Measurements from ENCODE around the gene COL13A1. TPM values are rescaled to one million over a fixed set of nuclear protein-coding genes. Genes with fewer than 3 reads are reported as not detected.

Gene COL13A1
- total and polyA plus RNA-seq, 2 of the 8 experiments (the other 6 are each of a cell fraction or from before 2014, with no cell fraction given) = 2.6 to 5.2 TPM

DNA sequence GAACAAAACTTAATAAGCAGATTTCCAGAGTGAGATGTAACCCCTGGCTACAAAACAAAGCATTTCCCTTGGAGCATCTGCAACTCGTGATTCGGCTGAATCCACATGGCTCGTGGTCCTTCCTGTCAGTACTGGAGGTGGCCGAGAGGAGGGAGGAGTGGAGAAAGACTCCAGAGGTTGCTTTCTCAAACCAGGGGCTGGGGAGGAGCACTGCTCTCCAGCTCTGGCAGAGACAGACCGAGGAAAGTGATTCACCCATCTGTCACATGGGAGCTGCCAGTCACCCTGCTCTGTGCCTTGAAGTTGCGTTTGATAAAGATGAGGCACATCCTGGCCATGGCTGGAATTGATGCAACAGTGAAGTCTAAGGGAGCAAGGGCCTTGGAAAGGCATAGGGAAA is 72.7 kb downstream of the COL13A1 start:
- Histone ChIP-seq H4K8ac (ENCODE audit: extremely low read depth, insufficient read depth, low read length) (no peak overlapping the region), H3K27ac (ENCODE audit: low read depth, low read length) (no peak overlapping the region), H3K79me1 (ENCODE audit: low read depth, low read length) (no peaks in the 10 kb centered on the region), H3K18ac (ENCODE audit: extremely low read depth, low read length) (no peak overlapping the region), H2AK5ac (ENCODE audit: low read depth, low read length) (peak overlapping the region; percentile 89), H3K79me2 (ENCODE audit: control insufficient read depth in 1 of 2, insufficient read depth in 2 of 2, low read length in 2 of 2) (no peaks in the 10 kb centered on the region), H3K14ac (ENCODE audit: insufficient read length) (no peak overlapping the region), H4K91ac (replicated peaks; ENCODE audit: insufficient read length, low read length) (peak overlapping the region; percentile 22), H4K20me1 (replicated peaks in 1 of 2; ENCODE audit: control insufficient read depth in 1 of 2, insufficient read depth in 2 of 2, low read length in 2 of 2) (no peaks in the 10 kb centered on the region), H3K4me2 (ENCODE audit: insufficient read depth in 1 of 2, low read depth in 2 of 2, low read length in 2 of 2) (no peak overlapping the region), H2BK20ac (ENCODE audit: low read length) (peak overlapping the region; percentile 51; the same call in 1 of the 2 replicates), H3K4me3 (ENCODE audit: extremely low read depth in 1 of 4, insufficient read depth in 2 of 4, low read depth in 3 of 4, low read length in 4 of 4) (no peak overlapping the region), H3K4me1 (replicated peaks in 1 of 4; ENCODE audit: control insufficient read depth in 3 of 4, insufficient read depth in 4 of 4, low read length in 3 of 4) (peaks cover 11 to 41% (median 27%) of the 10 kb centered on the region in 4 experiments), H2BK12ac (ENCODE audit: low read depth, low read length) (peak overlapping the region; percentile 89), H3K56ac (replicated peaks; ENCODE audit: insufficient read length, low read depth, low read length) (no peak overlapping the region), H3K27me3 (replicated peaks in 1 of 4; ENCODE audit: control insufficient read depth in 3 of 4, extremely low read depth in 1 of 4, insufficient read depth in 3 of 4, low read length in 3 of 4) (no peaks in the 10 kb centered on the region; a peak in 3 of 7 replicates), H2BK120ac (replicated peaks; ENCODE audit: low read depth, low read length) (no peak overlapping the region), H3K23me2 (ENCODE audit: low read depth, low read length) (peaks cover 2% of the 10 kb centered on the region; the same call in 1 of the 2 replicates), H3K9me3 (ENCODE audit: insufficient read depth in 2 of 2, low read depth in 1 of 2, low read length in 1 of 2) (no peaks in the 10 kb centered on the region), H3K36me3 (ENCODE audit: control insufficient read depth in 2 of 4, insufficient read depth in 4 of 4, low read length in 3 of 4) (no peaks in the 10 kb centered on the region), H3K9ac (replicated peaks in 1 of 4; ENCODE audit: extremely low read depth in 1 of 4, low read depth in 3 of 4, low read length in 3 of 4) (no peak overlapping the region), H2BK5ac (ENCODE audit: low read depth, low read length) (no peak overlapping the region), H3K23ac (ENCODE audit: insufficient read length) (no peak overlapping the region), H2AFZ (ENCODE audit: low read length) (no peak overlapping the region), H4K5ac (ENCODE audit: insufficient read length, low read depth, low read length) (no peak overlapping the region), H2BK15ac (ENCODE audit: low read length) (no peak overlapping the region), H3K4ac (replicated peaks; ENCODE audit: insufficient read length, low read depth, low read length) (no peak overlapping the region)
- POLR2A ChIA-PET (ENCODE audit: partially characterized antibody) = interaction anchor here (0.8 to 0.9 kb wide), 2 partner anchors 9 to 25 kb away, joined by 3 read pairs; no protein-coding TSS in a partner anchor
- no peak for FAIRE-seq
- TF ChIP-seq MAFK (IDR thresholded peaks at IDR 0.05; ENCODE audit: low read depth, low read length) (no peak), RBBP5 (IDR thresholded peaks at IDR 0.05; ENCODE audit: borderline replicate concordance, low read depth, low read length) (no peak), NANOG (IDR thresholded peaks at IDR 0.05; ENCODE audit: insufficient read depth, low read depth, low read length, poor library complexity, severe bottlenecking) (no peak), RAD21 (IDR thresholded peaks at IDR 0.05 in 1 of 2, conservative IDR thresholded peaks at IDR 0.05 in 1 of 2; ENCODE audit: low read depth in 2 of 2, low read length in 2 of 2) (no peak)
- CTCF ChIA-PET (ENCODE audit: partially characterized antibody) = interaction anchor here (0.8 to 1.0 kb wide), 3 partner anchors 9 to 40 kb away, joined by 3 to 5 read pairs (median 3); no protein-coding TSS in a partner anchor
- no peak for DNase-seq (ENCODE audit: low read depth in 1 of 2, low spot score in 2 of 2)
- 72% methylated on average over 6 of the region's 6 CpGs; no CpG with 5 or more reads in 1 of the 2 experiments for WGBS, 2 experiments (ENCODE audit: extremely low coverage in 1 of 2, insufficient coverage in 1 of 2, insufficient read length in 1 of 2, insufficient replicate concordance in 2 of 2, low coverage in 1 of 2, low lambda C conversion rate in 2 of 2, missing lambda C conversion rate in 1 of 2)

Data from H1 (cell line).